ENCODE results near the gene TTR.

DNA sequence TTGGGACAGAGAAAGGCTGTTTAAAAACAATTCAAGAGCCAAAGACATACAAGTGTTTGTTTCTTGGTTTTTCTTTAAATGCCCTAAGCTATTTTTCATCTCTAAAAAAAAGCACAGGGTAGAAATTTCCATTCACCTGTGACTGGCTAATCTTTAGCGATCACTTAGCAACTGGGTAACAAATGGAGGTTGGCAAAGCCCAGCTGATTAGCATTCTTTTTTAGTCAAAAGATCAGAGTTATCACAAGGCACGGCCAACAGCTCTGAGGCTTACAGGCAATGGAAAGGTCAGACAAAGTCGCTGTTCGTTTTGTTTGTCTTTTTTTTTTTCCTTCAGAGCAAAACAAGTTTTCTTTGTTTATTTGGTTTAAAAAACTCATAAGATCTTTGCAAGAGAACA is 29.0 kb upstream of the TTR start:
- TF ChIP-seq EGR1 (IDR thresholded peaks at IDR 0.05; ENCODE audit: low read depth in 2 of 2) (no peak), YY1 (IDR thresholded peaks at IDR 0.05) (no peak), RXRA (IDR thresholded peaks at IDR 0.05) (no peak), FOXA1 (IDR thresholded peaks at IDR 0.05) (no peak), SP1 (IDR thresholded peaks at IDR 0.05) (no peak)
- TF ChIP-seq, protein P1, sequence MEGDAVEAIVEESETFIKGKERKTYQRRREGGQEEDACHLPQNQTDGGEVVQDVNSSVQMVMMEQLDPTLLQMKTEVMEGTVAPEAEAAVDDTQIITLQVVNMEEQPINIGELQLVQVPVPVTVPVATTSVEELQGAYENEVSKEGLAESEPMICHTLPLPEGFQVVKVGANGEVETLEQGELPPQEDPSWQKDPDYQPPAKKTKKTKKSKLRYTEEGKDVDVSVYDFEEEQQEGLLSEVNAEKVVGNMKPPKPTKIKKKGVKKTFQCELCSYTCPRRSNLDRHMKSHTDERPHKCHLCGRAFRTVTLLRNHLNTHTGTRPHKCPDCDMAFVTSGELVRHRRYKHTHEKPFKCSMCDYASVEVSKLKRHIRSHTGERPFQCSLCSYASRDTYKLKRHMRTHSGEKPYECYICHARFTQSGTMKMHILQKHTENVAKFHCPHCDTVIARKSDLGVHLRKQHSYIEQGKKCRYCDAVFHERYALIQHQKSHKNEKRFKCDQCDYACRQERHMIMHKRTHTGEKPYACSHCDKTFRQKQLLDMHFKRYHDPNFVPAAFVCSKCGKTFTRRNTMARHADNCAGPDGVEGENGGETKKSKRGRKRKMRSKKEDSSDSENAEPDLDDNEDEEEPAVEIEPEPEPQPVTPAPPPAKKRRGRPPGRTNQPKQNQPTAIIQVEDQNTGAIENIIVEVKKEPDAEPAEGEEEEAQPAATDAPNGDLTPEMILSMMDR (IDR thresholded peaks at IDR 0.05; ENCODE audit: low read depth, low read length, missing input control) = no peak
- TF ChIP-seq, protein P2, sequence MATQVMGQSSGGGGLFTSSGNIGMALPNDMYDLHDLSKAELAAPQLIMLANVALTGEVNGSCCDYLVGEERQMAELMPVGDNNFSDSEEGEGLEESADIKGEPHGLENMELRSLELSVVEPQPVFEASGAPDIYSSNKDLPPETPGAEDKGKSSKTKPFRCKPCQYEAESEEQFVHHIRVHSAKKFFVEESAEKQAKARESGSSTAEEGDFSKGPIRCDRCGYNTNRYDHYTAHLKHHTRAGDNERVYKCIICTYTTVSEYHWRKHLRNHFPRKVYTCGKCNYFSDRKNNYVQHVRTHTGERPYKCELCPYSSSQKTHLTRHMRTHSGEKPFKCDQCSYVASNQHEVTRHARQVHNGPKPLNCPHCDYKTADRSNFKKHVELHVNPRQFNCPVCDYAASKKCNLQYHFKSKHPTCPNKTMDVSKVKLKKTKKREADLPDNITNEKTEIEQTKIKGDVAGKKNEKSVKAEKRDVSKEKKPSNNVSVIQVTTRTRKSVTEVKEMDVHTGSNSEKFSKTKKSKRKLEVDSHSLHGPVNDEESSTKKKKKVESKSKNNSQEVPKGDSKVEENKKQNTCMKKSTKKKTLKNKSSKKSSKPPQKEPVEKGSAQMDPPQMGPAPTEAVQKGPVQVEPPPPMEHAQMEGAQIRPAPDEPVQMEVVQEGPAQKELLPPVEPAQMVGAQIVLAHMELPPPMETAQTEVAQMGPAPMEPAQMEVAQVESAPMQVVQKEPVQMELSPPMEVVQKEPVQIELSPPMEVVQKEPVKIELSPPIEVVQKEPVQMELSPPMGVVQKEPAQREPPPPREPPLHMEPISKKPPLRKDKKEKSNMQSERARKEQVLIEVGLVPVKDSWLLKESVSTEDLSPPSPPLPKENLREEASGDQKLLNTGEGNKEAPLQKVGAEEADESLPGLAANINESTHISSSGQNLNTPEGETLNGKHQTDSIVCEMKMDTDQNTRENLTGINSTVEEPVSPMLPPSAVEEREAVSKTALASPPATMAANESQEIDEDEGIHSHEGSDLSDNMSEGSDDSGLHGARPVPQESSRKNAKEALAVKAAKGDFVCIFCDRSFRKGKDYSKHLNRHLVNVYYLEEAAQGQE (IDR thresholded peaks at IDR 0.05) = no peak
- TF ChIP-seq, protein P3, sequence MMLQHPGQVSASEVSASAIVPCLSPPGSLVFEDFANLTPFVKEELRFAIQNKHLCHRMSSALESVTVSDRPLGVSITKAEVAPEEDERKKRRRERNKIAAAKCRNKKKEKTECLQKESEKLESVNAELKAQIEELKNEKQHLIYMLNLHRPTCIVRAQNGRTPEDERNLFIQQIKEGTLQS (IDR thresholded peaks at IDR 0.05) = no peak
- TF ChIP-seq, protein P4, sequence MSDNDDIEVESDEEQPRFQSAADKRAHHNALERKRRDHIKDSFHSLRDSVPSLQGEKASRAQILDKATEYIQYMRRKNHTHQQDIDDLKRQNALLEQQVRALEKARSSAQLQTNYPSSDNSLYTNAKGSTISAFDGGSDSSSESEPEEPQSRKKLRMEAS (IDR thresholded peaks at IDR 0.05) = no peak
